GM12878 (cell line): ENCODE results near the gene CRTAP. TPM values are rescaled to one million over a fixed set of nuclear protein-coding genes. Genes with fewer than 3 reads are reported as not detected.

Experiments used
- ATAC-seq: fragments of 200-7000 bp; cut with Tn5 transposase; 3 replicates; pipeline ENCODE4 v1.9.1; 2020; ENCODE audit warnings: mild to moderate bottlenecking, moderate library complexity
- BruUV-seq: library from RNA; stranded (reverse); fragments of 400-500 nt; replicated peaks from 2 replicates; lab custom pipeline; 2021; lab: Mats Ljungman, UMichigan
- CTCF ChIA-PET: fragments of 300-600 bp; sonication (Branson Sonifier 250); formaldehyde crosslinking; extraction: SDS; loops from one replicate; lab custom pipeline; 2021; ENCODE audit warnings: inconsistent platforms; lab: Yijun Ruan, JAX
- POLR2A ChIA-PET: fragments of 350-600 bp; formaldehyde crosslinking; extraction: SDS; loops from one replicate; lab custom pipeline; 2021; ENCODE audit warnings: inconsistent platforms; lab: Charles Lee
- RAD21 ChIA-PET: fragments of 300-600 bp; sonication (Branson Sonifier 250); formaldehyde crosslinking; loops from one replicate; lab custom pipeline; 2023; ENCODE audit warnings: antibody characterized with exemption; ENCODE audit not compliant: unreplicated experiment; lab: Charles Lee
- SMC1A ChIA-PET: fragments of 300-600 bp; sonication (Branson Sonifier 250); formaldehyde crosslinking; loops from one replicate; lab custom pipeline; 2023; ENCODE audit not compliant: unreplicated experiment, uncharacterized antibody; lab: Charles Lee
- DNase-seq: peaks from one replicate; pipeline ENCODE4 v3.0.0-alpha.2; 2011; ENCODE audit warnings: low read depth, low spot score
- FAIRE-seq: peaks from 3 replicates; lab custom pipeline; 2011; peaks lifted over from hg19 to GRCh38; lab: Jason Lieb, UNC
- H2AFZ ChIP-seq: 2 replicates; pipeline ENCODE4 v1.6.0; 2011; ENCODE audit warnings: low read depth, low read length, control low read depth; ENCODE audit not compliant: control insufficient read depth
- H3K27ac ChIP-seq: 2 replicates; pipeline ENCODE4 v1.5.1; 2011; ENCODE audit warnings: control low read depth; ENCODE audit not compliant: control insufficient read depth, insufficient read depth
- H3K27me3 ChIP-seq, 2 experiments: replicated peaks in 1 of 2; 2 replicates each; pipeline versions ENCODE4 v1.6.0 to v1.6.1; 2011; ENCODE audit warnings: low read length in 1 of 2; ENCODE audit not compliant: control insufficient read depth in 2 of 2, insufficient read depth in 2 of 2
- H3K36me3 ChIP-seq, 2 experiments: 2 replicates each; pipeline ENCODE4 v1.5.1; 2011; ENCODE audit warnings: low read length in 1 of 2; ENCODE audit not compliant: control insufficient read depth in 2 of 2, insufficient read depth in 2 of 2
- H3K4me1 ChIP-seq: 2 replicates; pipeline ENCODE4 v1.6.1; 2011; ENCODE audit warnings: mild to moderate bottlenecking, low read length, moderate library complexity, mixed read lengths; ENCODE audit not compliant: control insufficient read depth, insufficient read depth
- H3K4me2 ChIP-seq: 2 replicates; pipeline ENCODE4 v1.6.0; 2011; ENCODE audit warnings: control low read depth; ENCODE audit not compliant: control insufficient read depth, insufficient read depth
- H3K4me3 ChIP-seq: fragments of 200-600 bp; sonication (generic); 2 replicates; pipeline ENCODE4 v1.5.1; 2016
- H3K79me2 ChIP-seq: 2 replicates; pipeline ENCODE4 v1.6.0; 2011; ENCODE audit warnings: low read length; ENCODE audit not compliant: control insufficient read depth, insufficient read depth
- H3K9ac ChIP-seq: 2 replicates; pipeline ENCODE4 v1.8.0; 2011; ENCODE audit warnings: low read length, control low read depth, mixed read lengths; ENCODE audit not compliant: control insufficient read depth, insufficient read depth
- H3K9me3 ChIP-seq: replicated peaks from 3 replicates; pipeline ENCODE4 v1.5.1; 2011; ENCODE audit warnings: mild to moderate bottlenecking, low read length; ENCODE audit not compliant: control insufficient read depth, insufficient read depth
- H4K20me1 ChIP-seq: 2 replicates; pipeline ENCODE4 v1.6.0; 2011; ENCODE audit not compliant: control insufficient read depth, insufficient read depth
- CBFB ChIP-seq: IDR thresholded peaks from 2 replicates; pipeline ENCODE4 v1.6.1; 2016; ENCODE audit warnings: antibody characterized with exemption, low read depth
- FOXK2 ChIP-seq: fragments of 450-650 bp; IDR thresholded peaks from 2 replicates; pipeline ENCODE4 v1.6.1; 2017; ENCODE audit warnings: mild to moderate bottlenecking, moderate library complexity
- GABPA ChIP-seq: IDR thresholded peaks from 2 replicates; pipeline ENCODE4 v1.6.1; 2014; ENCODE audit warnings: antibody characterized with exemption, low read depth, mild to moderate bottlenecking, inconsistent platforms
- MEF2B ChIP-seq: fragments of 450-650 bp; IDR thresholded peaks from 2 replicates; pipeline ENCODE4 v1.6.1; 2018; ENCODE audit warnings: mild to moderate bottlenecking, moderate library complexity; ENCODE audit not compliant: partially characterized antibody, poor library complexity, severe bottlenecking
- RCOR1 ChIP-seq: conservative IDR thresholded peaks from 2 replicates; pipeline ENCODE4 v1.6.1; 2012; ENCODE audit warnings: low read depth, low read length, improper control_type of control experiment
- RUNX3 ChIP-seq: IDR thresholded peaks from 2 replicates; pipeline ENCODE4 v1.6.1; 2012; ENCODE audit warnings: low read length, inconsistent platforms
- SREBF2 ChIP-seq: IDR thresholded peaks from 2 replicates; pipeline ENCODE4 v1.6.1; 2012; ENCODE audit warnings: mild to moderate bottlenecking, low read length
- TAF1 ChIP-seq: IDR thresholded peaks from 2 replicates; pipeline ENCODE4 v1.6.1; 2011; ENCODE audit warnings: mild to moderate bottlenecking, low read depth, low read length, borderline replicate concordance
- ZBED1 ChIP-seq: IDR thresholded peaks from 2 replicates; pipeline ENCODE4 v1.6.1; 2016; ENCODE audit warnings: borderline replicate concordance
- WGBS: methylation state at CpG from one replicate; pipeline ENCODE4 v1.1.6; 2016; ENCODE audit warnings: low lambda C conversion rate; ENCODE audit not compliant: insufficient replicate concordance, insufficient coverage; ENCODE audit errors: missing lambda C conversion rate; 5-methylcytosine and 5-hydroxymethylcytosine counted together
- in situ Hi-C: fragments of 300-500 bp; cut with MboI; formaldehyde crosslinking; loops from 9 replicates; pipeline ENCODE4 v1.14.3; 2018; ENCODE audit warnings: mixed read lengths
- intact Hi-C: fragments of 100-400 bp; cut with micrococcal nuclease; formaldehyde crosslinking; loops from one replicate; pipeline ENCODE4 v1.14.2; 2022; ENCODE audit not compliant: unreplicated experiment
- polyA plus RNA-seq, 11 experiments: library from polyadenylated mRNA; depleted of rRNA in 4 of 11; unstranded in 6 of 11; stranded (reverse) in 5 of 11; fragments of >200 nt; fragmentation: Nextera tagmentation in 4 of 11; fragmentation: Illumina TruSeq in 1 of 11; extraction: Ambion mirVana in 4 of 11; extraction: Trizol in 1 of 11; gene quantifications; 1 replicate in 1 of 11; 2 replicates in 10 of 11; pipeline versions ENCODE4 v1.2.1 to v1.2.3, GENCODE V29; 2011 to 2016; ENCODE audit warnings: inconsistent platforms in 2 of 11, missing spikeins in 2 of 11, low read depth in 1 of 11
- total RNA-seq, 4 experiments: library from RNA; depleted of rRNA in 3 of 4; stranded (reverse); fragments of >200 nt in 3 of 4; fragmentation: Illumina TruSeq in 1 of 4; extraction: Trizol in 1 of 4; gene quantifications; 2 replicates each; pipeline versions ENCODE4 v1.2.1 to v1.2.3, GENCODE V29; 2013 to 2021
- TF ChIP-seq, protein P1 (sequence below): fragments of 450-650 bp; IDR thresholded peaks from 2 replicates; pipeline ENCODE4 v1.6.1; 2017; ENCODE audit warnings: mild to moderate bottlenecking, low read depth, inconsistent platforms; ENCODE audit not compliant: poor library complexity, severe bottlenecking
- TF ChIP-seq, protein P2 (sequence below): fragments of 150-350 bp; IDR thresholded peaks from 2 replicates; pipeline ENCODE4 v1.6.1; 2014; ENCODE audit warnings: mild to moderate bottlenecking, low read depth, low read length
- TF ChIP-seq, protein P3 (sequence below): IDR thresholded peaks from 2 replicates; pipeline ENCODE4 v1.6.1; 2011; ENCODE audit warnings: low read depth, low read length, improper control_type of control experiment, borderline replicate concordance

The CRTAP gene
- total and polyA plus RNA-seq, 10 of the 15 experiments (the other 5 are each of a cell fraction or from before 2014, with no cell fraction given): 6.0 to 42.3 (median 23.3) TPM

DNA sequence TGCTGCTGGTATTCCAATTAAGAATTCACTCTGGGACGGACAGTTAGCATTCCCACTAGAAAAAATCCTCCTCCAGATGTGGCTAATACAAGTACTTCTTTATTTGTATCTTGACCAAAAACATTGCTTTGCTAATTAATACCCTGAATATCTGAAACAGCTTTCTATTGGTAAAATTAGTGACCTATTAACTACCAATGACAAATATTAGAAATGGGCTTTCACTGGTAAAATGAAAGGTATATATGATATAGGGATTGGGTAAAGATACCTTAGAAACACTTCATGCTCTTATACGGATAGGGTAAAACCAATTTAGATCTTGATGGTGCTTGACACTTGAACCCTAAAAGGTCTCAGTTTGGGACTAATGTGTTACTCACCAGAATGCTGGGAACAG, 52.3 kb downstream of the CRTAP start:
- ChIA-PET CTCF (interaction anchor here (1.8 kb wide), 1 partner anchor 34 kb away, joined by 8 read pairs; no protein-coding TSS in a partner anchor), RAD21 (interaction anchor here (1.2 kb wide), 1 partner anchor 35 kb away, joined by 3 read pairs; no protein-coding TSS in a partner anchor), POLR2A (no interaction called here), SMC1A (no interaction called here)
- intact Hi-C loops: no loop called here
- Histone ChIP-seq H3K9me3 (no peaks in the 10 kb centered on the region), H3K36me3 (no peaks in the 10 kb centered on the region), H3K9ac (no peak overlapping the region), H3K4me2 (no peak overlapping the region), H3K79me2 (no peaks in the 10 kb centered on the region), H3K4me3 (no peak overlapping the region), H3K4me1 (no peaks in the 10 kb centered on the region), H2AFZ (no peak overlapping the region), H4K20me1 (no peaks in the 10 kb centered on the region), H3K27ac (no peak overlapping the region), H3K27me3 (no peaks in the 10 kb centered on the region)
- BruUV-seq: no TSS peak
- in situ Hi-C loops: no loop called here
- TF ChIP-seq RCOR1 (no peak), MEF2B (no peak), TAF1 (no peak), SREBF2 (no peak), ZBED1 (no peak), GABPA (no peak), CBFB (no peak), FOXK2 (no peak), RUNX3 (no peak)
- TF ChIP-seq, protein P1, sequence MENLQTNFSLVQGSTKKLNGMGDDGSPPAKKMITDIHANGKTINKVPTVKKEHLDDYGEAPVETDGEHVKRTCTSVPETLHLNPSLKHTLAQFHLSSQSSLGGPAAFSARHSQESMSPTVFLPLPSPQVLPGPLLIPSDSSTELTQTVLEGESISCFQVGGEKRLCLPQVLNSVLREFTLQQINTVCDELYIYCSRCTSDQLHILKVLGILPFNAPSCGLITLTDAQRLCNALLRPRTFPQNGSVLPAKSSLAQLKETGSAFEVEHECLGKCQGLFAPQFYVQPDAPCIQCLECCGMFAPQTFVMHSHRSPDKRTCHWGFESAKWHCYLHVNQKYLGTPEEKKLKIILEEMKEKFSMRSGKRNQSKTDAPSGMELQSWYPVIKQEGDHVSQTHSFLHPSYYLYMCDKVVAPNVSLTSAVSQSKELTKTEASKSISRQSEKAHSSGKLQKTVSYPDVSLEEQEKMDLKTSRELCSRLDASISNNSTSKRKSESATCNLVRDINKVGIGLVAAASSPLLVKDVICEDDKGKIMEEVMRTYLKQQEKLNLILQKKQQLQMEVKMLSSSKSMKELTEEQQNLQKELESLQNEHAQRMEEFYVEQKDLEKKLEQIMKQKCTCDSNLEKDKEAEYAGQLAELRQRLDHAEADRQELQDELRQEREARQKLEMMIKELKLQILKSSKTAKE: no peak
- TF ChIP-seq, protein P2, sequence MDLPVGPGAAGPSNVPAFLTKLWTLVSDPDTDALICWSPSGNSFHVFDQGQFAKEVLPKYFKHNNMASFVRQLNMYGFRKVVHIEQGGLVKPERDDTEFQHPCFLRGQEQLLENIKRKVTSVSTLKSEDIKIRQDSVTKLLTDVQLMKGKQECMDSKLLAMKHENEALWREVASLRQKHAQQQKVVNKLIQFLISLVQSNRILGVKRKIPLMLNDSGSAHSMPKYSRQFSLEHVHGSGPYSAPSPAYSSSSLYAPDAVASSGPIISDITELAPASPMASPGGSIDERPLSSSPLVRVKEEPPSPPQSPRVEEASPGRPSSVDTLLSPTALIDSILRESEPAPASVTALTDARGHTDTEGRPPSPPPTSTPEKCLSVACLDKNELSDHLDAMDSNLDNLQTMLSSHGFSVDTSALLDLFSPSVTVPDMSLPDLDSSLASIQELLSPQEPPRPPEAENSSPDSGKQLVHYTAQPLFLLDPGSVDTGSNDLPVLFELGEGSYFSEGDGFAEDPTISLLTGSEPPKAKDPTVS: no peak
- TF ChIP-seq, protein P3, sequence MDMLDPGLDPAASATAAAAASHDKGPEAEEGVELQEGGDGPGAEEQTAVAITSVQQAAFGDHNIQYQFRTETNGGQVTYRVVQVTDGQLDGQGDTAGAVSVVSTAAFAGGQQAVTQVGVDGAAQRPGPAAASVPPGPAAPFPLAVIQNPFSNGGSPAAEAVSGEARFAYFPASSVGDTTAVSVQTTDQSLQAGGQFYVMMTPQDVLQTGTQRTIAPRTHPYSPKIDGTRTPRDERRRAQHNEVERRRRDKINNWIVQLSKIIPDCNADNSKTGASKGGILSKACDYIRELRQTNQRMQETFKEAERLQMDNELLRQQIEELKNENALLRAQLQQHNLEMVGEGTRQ: no peak
- FAIRE-seq: no peak
- DNase-seq: no peak
- ATAC-seq: peak; percentile 46; the same call in 2 of the 3 replicates
- WGBS: 22% methylated on average over 2 of the region's 2 CpGs
